Spleen (tissue), 11 donors: ENCODE measurements around the gene PTGER1. TPM values are rescaled to one million over a fixed set of nuclear protein-coding genes. Genes with fewer than 3 reads are reported as not detected.
A peak's percentile ranks its signal among the peaks of the same experiment; 100 is the strongest.

Experiments used
- DNase-seq: peaks from one replicate; pipeline ENCODE4 v3.0.0-alpha.2; 2020
- H3K27ac ChIP-seq, 8 donors: fragments of 200-600 bp; sonication (generic) in 7 of 8; 1 replicate in 4 of 8; 2 replicates in 4 of 8; pipeline versions ENCODE4 v1.5.0 to v1.8.0; 2016 to 2021; ENCODE audit warnings: inconsistent platforms in 4 of 8, mild to moderate bottlenecking in 4 of 8, moderate library complexity in 1 of 8
- H3K27me3 ChIP-seq, 7 donors: fragments of 200-600 bp; sonication (generic) in 6 of 7; replicated peaks in 1 of 7; 1 replicate in 4 of 7; 2 replicates in 3 of 7; pipeline versions ENCODE4 v1.5.0 to v1.8.0; 2016 to 2021; ENCODE audit warnings: inconsistent platforms in 3 of 7, mild to moderate bottlenecking in 1 of 7
- H3K36me3 ChIP-seq, 6 donors: fragments of 200-600 bp; sonication (generic) in 5 of 6; 1 replicate in 4 of 6; 2 replicates in 2 of 6; pipeline versions ENCODE4 v1.5.0 to v1.8.0; 2016 to 2021; ENCODE audit warnings: inconsistent platforms in 2 of 6
- H3K4me1 ChIP-seq, 6 donors: fragments of 200-600 bp; sonication (generic) in 5 of 6; 1 replicate in 3 of 6; 2 replicates in 3 of 6; pipeline versions ENCODE4 v1.5.0 to v1.8.0; 2016 to 2021; ENCODE audit warnings: inconsistent platforms in 3 of 6
- H3K4me3 ChIP-seq, 8 donors: fragments of 200-600 bp; sonication (generic) in 7 of 8; 1 replicate in 4 of 8; 2 replicates in 4 of 8; pipeline versions ENCODE4 v1.5.0 to v1.8.0; 2016 to 2021; ENCODE audit warnings: inconsistent platforms in 4 of 8, mild to moderate bottlenecking in 4 of 8, moderate library complexity in 2 of 8
- H3K9me3 ChIP-seq, 8 donors: fragments of 200-600 bp; sonication (generic) in 7 of 8; 1 replicate in 4 of 8; 2 replicates in 4 of 8; pipeline versions ENCODE4 v1.5.0 to v1.8.0; 2016 to 2021; ENCODE audit warnings: inconsistent platforms in 4 of 8
- CTCF ChIP-seq, 11 experiments: fragments of 200-600 bp in 7 of 11; fragments of 450-650 bp in 4 of 11; sonication (generic) in 4 of 11; IDR thresholded peaks in 8 of 11; conservative IDR thresholded peaks in 3 of 11; 1 replicate in 7 of 11; 2 replicates in 4 of 11; pipeline versions ENCODE4 v1.4.0 to v1.8.0; 2016 to 2021; ENCODE audit warnings: antibody characterized with exemption in 11 of 11, inconsistent platforms in 4 of 11, mild to moderate bottlenecking in 1 of 11
- POLR2A ChIP-seq, 3 donors: fragments of 450-650 bp; IDR thresholded peaks; one replicate each; pipeline ENCODE4 v1.5.1; 2017; ENCODE audit warnings: antibody characterized with exemption in 3 of 3, mild to moderate bottlenecking in 1 of 3
- POLR2AphosphoS5 ChIP-seq, 3 donors: sonication (generic); formaldehyde crosslinking; IDR thresholded peaks; one replicate each; pipeline ENCODE4 v1.5.1; 2017; ENCODE audit warnings: antibody characterized with exemption in 3 of 3
- WGBS, 5 donors: extraction: QIAGEN DNeasy Blood & Tissue Kit in 3 of 5; methylation state at CpG; one replicate each; pipeline versions ENCODE4 v1.1.5 to v1.1.7; 2013 to 2018; 5-methylcytosine and 5-hydroxymethylcytosine counted together
- intact Hi-C: fragments of 100-400 bp; cut with DNase I; formaldehyde crosslinking; loops from one replicate; pipeline ENCODE4 v1.15.0; 2023; ENCODE audit warnings: low total_unique reads
- polyA plus RNA-seq, 3 donors: library from polyadenylated mRNA; stranded (reverse); fragments of 200-250 nt; gene quantifications; one replicate each; pipeline ENCODE4 v1.2.1, GENCODE V29; 2013
- total RNA-seq, 7 donors: library from RNA; depleted of rRNA in 3 of 7; stranded (reverse); fragments of >200 nt in 3 of 7; fragmentation: NEBNext Ultra II Directional in 4 of 7; extraction: Animal tissue kit (Norgen Biotek cat#: 25700) in 4 of 7; gene quantifications; one replicate each; pipeline versions ENCODE4 v1.1.0 to v1.2.1, GENCODE V29; 2016 to 2021
- donor health status: healthy with polysubstance abuse.
- donor health status: DM: no; HTN: no; CAD: no; lungs with moderate emphysema.
- donor health status: DM: no; HTN: no; CAD: no.
- donor health status: Bipolar disorder and iron deficiency.
- donor health status: healthy.
- donor health status: DM: no; HTN: no; CAD: no.
- donor health status: DM: yes; HTN: yes; CAD: no.

Gene PTGER1
- total and polyA plus RNA-seq, 10 donors = 1.8 to 26.8 (median 8.0) TPM

DNA sequence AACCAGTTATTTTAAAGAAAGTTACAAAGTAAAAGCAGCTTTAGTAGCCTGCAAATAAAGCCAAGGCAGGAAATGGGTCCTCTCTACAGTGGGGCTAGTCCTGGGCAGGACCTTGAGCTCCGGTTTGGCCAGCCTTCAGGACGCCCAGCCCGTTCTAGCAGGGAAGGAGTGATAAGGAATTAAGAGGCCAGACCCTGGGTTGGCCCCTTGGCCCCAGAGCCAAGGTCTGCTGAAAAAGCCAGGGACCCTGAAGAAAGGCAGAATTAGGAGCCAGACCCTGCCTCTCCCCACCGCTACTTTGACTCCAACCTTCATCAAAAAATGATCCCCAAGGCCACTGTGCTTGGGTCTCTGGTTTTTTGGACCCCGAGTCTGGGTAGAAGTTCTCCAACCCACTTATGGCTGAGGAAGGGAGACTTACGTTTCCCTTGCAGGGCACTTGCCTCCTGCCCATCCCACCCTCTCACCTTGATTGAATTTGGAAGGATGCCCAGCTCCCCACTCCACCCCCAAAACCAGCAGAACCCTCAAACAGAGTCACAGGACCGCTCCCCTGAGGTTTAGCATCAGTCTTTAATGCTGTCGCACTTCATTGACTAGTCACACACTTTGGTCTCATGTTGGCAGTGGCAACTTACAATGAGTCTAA is 39.2 kb upstream of the PTGER1 start:
- intact Hi-C loops = no loop called here
- H3K4me1 ChIP-seq = peaks cover 40 to 79% (median 60%) of the 10 kb centered on the region in 6 donors
- peak overlapping the region in 3 of 8 donors; percentile 4 to 31 (median 28) for H3K27ac ChIP-seq
- TF ChIP-seq CTCF (IDR thresholded peaks at IDR 0.05 in 8 of 11, conservative IDR thresholded peaks at IDR 0.05 in 3 of 11) = no peak
- peak in 1 of 3 donors; percentile 15 for TF ChIP-seq POLR2AphosphoS5 (IDR thresholded peaks at IDR 0.05)
- no peaks in the 10 kb centered on the region for H3K27me3 ChIP-seq
- H3K9me3 ChIP-seq = no peaks in the 10 kb centered on the region
- no peak overlapping the region for H3K4me3 ChIP-seq
- peaks cover 0 to 41% (median 29%) of the 10 kb centered on the region in 6 donors for H3K36me3 ChIP-seq
- no peak for DNase-seq
- WGBS, 5 donors = 74 to 86% (median 79%) methylated on average over 8 of the region's 8 CpGs

- H3K4me3 ChIP-seq = no peak overlapping the region
- H3K27ac ChIP-seq = no peak overlapping the region
- intact Hi-C loops = no loop called here
- no peaks in the 10 kb centered on the region for H3K9me3 ChIP-seq
- H3K4me1 ChIP-seq = peaks cover 36 to 90% (median 60%) of the 10 kb centered on the region in 6 donors
- WGBS, 5 donors = 94 to 97% (median 96%) methylated on average over 14 of the region's 14 CpGs
- TF ChIP-seq POLR2AphosphoS5 (IDR thresholded peaks at IDR 0.05) = no peak
- no peak for TF ChIP-seq CTCF (IDR thresholded peaks at IDR 0.05 in 8 of 11, conservative IDR thresholded peaks at IDR 0.05 in 3 of 11)
- no peak for TF ChIP-seq POLR2A (IDR thresholded peaks at IDR 0.05)
- no peaks in the 10 kb centered on the region for H3K27me3 ChIP-seq
- peaks cover 0 to 41% (median 29%) of the 10 kb centered on the region in 6 donors for H3K36me3 ChIP-seq
- no peak for DNase-seq
Observed at GRCh38 chr19:14512406-14512961, 37.3 kb upstream of the PTGER1 start.

DNA sequence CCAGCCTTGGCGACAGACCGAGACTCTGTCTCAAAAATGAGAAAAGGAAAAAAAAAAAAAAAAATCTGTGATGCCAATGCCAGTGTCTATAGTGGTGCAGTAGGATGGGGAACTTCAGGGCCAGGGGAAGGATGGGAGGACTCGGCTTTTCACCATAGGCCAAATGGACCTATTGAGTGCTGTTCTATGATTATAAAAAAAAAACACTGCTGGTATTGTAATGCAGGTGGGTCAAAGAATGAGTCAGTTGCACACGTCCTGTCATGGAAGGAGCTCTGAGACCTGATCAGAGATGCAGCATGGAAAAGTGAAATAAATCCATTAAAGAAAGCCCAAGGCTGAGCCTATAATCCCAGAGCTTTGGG is 36.1 kb upstream of the PTGER1 start:
- 62 to 86% (median 73%) methylated on average over 4 of the region's 4 CpGs for WGBS, 5 donors
- no peak for TF ChIP-seq POLR2A (IDR thresholded peaks at IDR 0.05)
- TF ChIP-seq POLR2AphosphoS5 (IDR thresholded peaks at IDR 0.05) = no peak
- no peak for TF ChIP-seq CTCF (IDR thresholded peaks at IDR 0.05 in 8 of 11, conservative IDR thresholded peaks at IDR 0.05 in 3 of 11)
- peaks cover 0 to 35% (median 26%) of the 10 kb centered on the region in 6 donors for H3K36me3 ChIP-seq
- DNase-seq = no peak
- H3K27me3 ChIP-seq = no peaks in the 10 kb centered on the region
- peak overlapping the region in 6 of 8 donors; percentile 54 to 87 (median 74) for H3K27ac ChIP-seq
- intact Hi-C loops = no loop called here
- no peak overlapping the region for H3K4me3 ChIP-seq
- peaks cover 27 to 90% (median 58%) of the 10 kb centered on the region in 6 donors for H3K4me1 ChIP-seq
- H3K9me3 ChIP-seq = no peaks in the 10 kb centered on the region
